OCI-LY1 (cell line): ENCODE data around the gene ARMH1.

Experiments
- H2AFZ ChIP-seq: fragments of 200-600 bp; sonication (generic), shearing (Covaris generic); 2 replicates; pipeline ENCODE4 v1.6.0; 2014; ENCODE audit warnings: antibody characterized with exemption, mild to moderate bottlenecking, low read length
- H3F3A ChIP-seq: fragments of 200-600 bp; sonication (generic), shearing (Covaris generic); 2 replicates; pipeline ENCODE4 v1.6.0; 2014; ENCODE audit warnings: mild to moderate bottlenecking, antibody characterized with exemption, low read length, moderate library complexity; ENCODE audit not compliant: insufficient read depth
- H3K27ac ChIP-seq: fragments of 200-600 bp; sonication (generic); 2 replicates; pipeline ENCODE4 v1.5.1; 2014; ENCODE audit warnings: low read length, mixed run types, mild to moderate bottlenecking, low read depth; ENCODE audit not compliant: poor library complexity, severe bottlenecking
- H3K27me3 ChIP-seq: fragments of 200-600 bp; sonication (generic); 2 replicates; pipeline ENCODE4 v1.6.0; 2014; ENCODE audit warnings: antibody characterized with exemption, mild to moderate bottlenecking, low read length, moderate library complexity; ENCODE audit not compliant: insufficient read depth
- H3K36me3 ChIP-seq: fragments of 200-600 bp; sonication (generic); 2 replicates; pipeline ENCODE4 v1.6.1; 2014; ENCODE audit warnings: mild to moderate bottlenecking, antibody characterized with exemption, low read length, moderate library complexity, mixed read lengths; ENCODE audit not compliant: insufficient read depth
- H3K4me1 ChIP-seq: fragments of 200-600 bp; sonication (generic); 2 replicates; pipeline ENCODE4 v1.5.1; 2014; ENCODE audit warnings: mild to moderate bottlenecking, low read length, moderate library complexity; ENCODE audit not compliant: insufficient read depth, severe bottlenecking
- H3K4me2 ChIP-seq: fragments of 200-600 bp; sonication (generic), shearing (Covaris generic); 2 replicates; pipeline ENCODE4 v1.6.1; 2014; ENCODE audit warnings: low read length
- H3K4me3 ChIP-seq: fragments of 200-600 bp; sonication (generic); 2 replicates; pipeline ENCODE4 v1.5.1; 2014; ENCODE audit warnings: low read length, low read depth, mild to moderate bottlenecking, mixed read lengths; ENCODE audit not compliant: poor library complexity, severe bottlenecking
- H3K79me2 ChIP-seq: fragments of 200-600 bp; shearing (Covaris generic); 2 replicates; pipeline ENCODE4 v1.6.1; 2016; ENCODE audit warnings: mixed run types, low read length, mixed read lengths; ENCODE audit not compliant: insufficient read depth
- H3K9ac ChIP-seq: fragments of 200-600 bp; sonication (generic), shearing (Covaris generic); 2 replicates; pipeline ENCODE4 v1.6.1; 2014; ENCODE audit warnings: mild to moderate bottlenecking, low read length, mixed read lengths
- H3K9me2 ChIP-seq: fragments of 200-600 bp; sonication (generic), shearing (Covaris generic); 2 replicates; pipeline ENCODE4 v1.6.1; 2014; ENCODE audit warnings: low read depth, mild to moderate bottlenecking, low read length, mixed read lengths
- H3K9me3 ChIP-seq: fragments of 200-600 bp; shearing (Covaris generic); 2 replicates; pipeline ENCODE4 v1.6.1; 2014; ENCODE audit warnings: low read length, mixed read lengths
- H4K20me1 ChIP-seq: fragments of 200-600 bp; sonication (generic), shearing (Covaris generic); 2 replicates; pipeline ENCODE4 v1.6.0; 2016; ENCODE audit warnings: mild to moderate bottlenecking, low read length; ENCODE audit not compliant: insufficient read depth
- EZH2 ChIP-seq: fragments of 200-600 bp; sonication (generic), shearing (Covaris generic); IDR thresholded peaks from 2 replicates; pipeline ENCODE4 v1.8.0; 2017; ENCODE audit warnings: borderline replicate concordance, mixed run types, mild to moderate bottlenecking, antibody characterized with exemption, low read length, moderate library complexity, mixed read lengths
- TF ChIP-seq, protein P1 (sequence below): fragments of 200-600 bp; sonication (generic), shearing (Covaris generic); IDR thresholded peaks from 2 replicates; pipeline ENCODE4 v1.5.1; 2017; ENCODE audit warnings: mild to moderate bottlenecking, antibody characterized with exemption, low read length, moderate library complexity, mixed read lengths

ARMH1 gene

GRCh38 chr1:44660176-44660575, 14.3 kb upstream of the ARMH1 start:
- H3K9me2 ChIP-seq = no peaks in the 10 kb centered on the region
- H3K27ac ChIP-seq = no peak overlapping the region
- H3K9ac ChIP-seq = no peak overlapping the region
- H4K20me1 ChIP-seq = no peaks in the 10 kb centered on the region
- H3K79me2 ChIP-seq = no peaks in the 10 kb centered on the region
- H3K9me3 ChIP-seq = no peaks in the 10 kb centered on the region
- H3K4me3 ChIP-seq = no peak overlapping the region
- no peaks in the 10 kb centered on the region for H3K36me3 ChIP-seq
- H3K4me2 ChIP-seq = no peak overlapping the region
- no peak overlapping the region for H2AFZ ChIP-seq
- H3K27me3 ChIP-seq = no peaks in the 10 kb centered on the region
- H3F3A ChIP-seq = no peaks in the 10 kb centered on the region
- no peak for TF ChIP-seq EZH2
- TF ChIP-seq, protein P1, sequence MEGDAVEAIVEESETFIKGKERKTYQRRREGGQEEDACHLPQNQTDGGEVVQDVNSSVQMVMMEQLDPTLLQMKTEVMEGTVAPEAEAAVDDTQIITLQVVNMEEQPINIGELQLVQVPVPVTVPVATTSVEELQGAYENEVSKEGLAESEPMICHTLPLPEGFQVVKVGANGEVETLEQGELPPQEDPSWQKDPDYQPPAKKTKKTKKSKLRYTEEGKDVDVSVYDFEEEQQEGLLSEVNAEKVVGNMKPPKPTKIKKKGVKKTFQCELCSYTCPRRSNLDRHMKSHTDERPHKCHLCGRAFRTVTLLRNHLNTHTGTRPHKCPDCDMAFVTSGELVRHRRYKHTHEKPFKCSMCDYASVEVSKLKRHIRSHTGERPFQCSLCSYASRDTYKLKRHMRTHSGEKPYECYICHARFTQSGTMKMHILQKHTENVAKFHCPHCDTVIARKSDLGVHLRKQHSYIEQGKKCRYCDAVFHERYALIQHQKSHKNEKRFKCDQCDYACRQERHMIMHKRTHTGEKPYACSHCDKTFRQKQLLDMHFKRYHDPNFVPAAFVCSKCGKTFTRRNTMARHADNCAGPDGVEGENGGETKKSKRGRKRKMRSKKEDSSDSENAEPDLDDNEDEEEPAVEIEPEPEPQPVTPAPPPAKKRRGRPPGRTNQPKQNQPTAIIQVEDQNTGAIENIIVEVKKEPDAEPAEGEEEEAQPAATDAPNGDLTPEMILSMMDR = no peak
- peaks cover 7% of the 10 kb centered on the region for H3K4me1 ChIP-seq

GRCh38 chr1:44661781-44662682, 12.5 kb upstream of the ARMH1 start:
- H3K4me1 ChIP-seq = peaks cover 7% of the 10 kb centered on the region
- H3K79me2 ChIP-seq = no peaks in the 10 kb centered on the region
- no peak overlapping the region for H3K4me3 ChIP-seq
- no peak overlapping the region for H2AFZ ChIP-seq
- H3K36me3 ChIP-seq = no peaks in the 10 kb centered on the region
- H3F3A ChIP-seq = no peaks in the 10 kb centered on the region
- H3K9ac ChIP-seq = no peak overlapping the region
- TF ChIP-seq, protein P1 = no peak
- TF ChIP-seq EZH2 = no peak
- H3K4me2 ChIP-seq = no peak overlapping the region
- no peaks in the 10 kb centered on the region for H3K9me2 ChIP-seq
- H3K27ac ChIP-seq = no peak overlapping the region
- H4K20me1 ChIP-seq = no peaks in the 10 kb centered on the region
- no peaks in the 10 kb centered on the region for H3K9me3 ChIP-seq
- H3K27me3 ChIP-seq = no peaks in the 10 kb centered on the region

GRCh38 chr1:44662683-44663030, 11.9 kb upstream of the ARMH1 start:
- H3K9me3 ChIP-seq = no peaks in the 10 kb centered on the region
- no peak overlapping the region for H3K4me2 ChIP-seq
- no peaks in the 10 kb centered on the region for H3K9me2 ChIP-seq
- no peak overlapping the region for H2AFZ ChIP-seq
- no peaks in the 10 kb centered on the region for H3K27me3 ChIP-seq
- H3K9ac ChIP-seq = no peak overlapping the region
- H4K20me1 ChIP-seq = no peaks in the 10 kb centered on the region
- no peak overlapping the region for H3K27ac ChIP-seq
- no peak overlapping the region for H3K4me3 ChIP-seq
- no peaks in the 10 kb centered on the region for H3K79me2 ChIP-seq
- H3K36me3 ChIP-seq = no peaks in the 10 kb centered on the region
- H3K4me1 ChIP-seq = peaks cover 7% of the 10 kb centered on the region
- H3F3A ChIP-seq = no peaks in the 10 kb centered on the region
- TF ChIP-seq EZH2 = no peak
- TF ChIP-seq, protein P1 = no peak
